MCF 10A (cell line): ENCODE data around the gene HOXB6. TPM values are rescaled to one million over a fixed set of nuclear protein-coding genes. Genes with fewer than 3 reads are reported as not detected.

Experiments used
- BruUV-seq: library from RNA; stranded (reverse); fragments of 400-500 nt; replicated peaks from 2 replicates; lab custom pipeline; 2021; lab: Mats Ljungman, UMichigan
- CTCF ChIA-PET: fragments of 300-600 bp; sonication (Branson Sonifier 250); formaldehyde crosslinking; extraction: SDS; loops from one replicate; lab custom pipeline; 2021; ENCODE audit warnings: antibody characterized with exemption, inconsistent platforms; lab: Yijun Ruan, JAX
- POLR2A ChIA-PET: fragments of 300-600, 350-650 bp; sonication (Branson Sonifier 250); formaldehyde crosslinking; extraction: SDS; loops from one replicate; lab custom pipeline; 2020; ENCODE audit warnings: antibody characterized with exemption, inconsistent platforms; lab: Yijun Ruan, JAX
- DNase-seq: peaks from one replicate; pipeline ENCODE4 v3.0.0-alpha.2; 2018; ENCODE audit not compliant: unreplicated experiment
- H3K27ac Mint-ChIP-seq: one replicate; pipeline ENCODE4 v1.8.0; 2022; ENCODE audit warnings: mild to moderate bottlenecking, low read depth, mixed read lengths; ENCODE audit not compliant: unreplicated experiment
- H3K27me3 Mint-ChIP-seq: one replicate; pipeline ENCODE4 v1.8.0; 2022; ENCODE audit warnings: mixed read lengths; ENCODE audit not compliant: insufficient read depth, unreplicated experiment
- H3K36me3 Mint-ChIP-seq: one replicate; pipeline ENCODE4 v1.8.0; 2022; ENCODE audit warnings: mild to moderate bottlenecking, moderate library complexity, mixed read lengths; ENCODE audit not compliant: insufficient read depth, unreplicated experiment
- H3K4me1 Mint-ChIP-seq: one replicate; pipeline ENCODE4 v1.8.0; 2022; ENCODE audit warnings: mixed read lengths; ENCODE audit not compliant: insufficient read depth, unreplicated experiment
- H3K4me3 Mint-ChIP-seq: one replicate; pipeline ENCODE4 v1.8.0; 2022; ENCODE audit warnings: mild to moderate bottlenecking, moderate library complexity, mixed read lengths; ENCODE audit not compliant: unreplicated experiment
- H3K9me3 Mint-ChIP-seq: one replicate; pipeline ENCODE4 v1.8.0; 2022; ENCODE audit warnings: mixed read lengths; ENCODE audit not compliant: unreplicated experiment
- CTCF ChIP-seq: fragments of 200-600 bp; IDR thresholded peaks from one replicate; pipeline ENCODE4 v1.8.0; 2022; ENCODE audit warnings: antibody characterized with exemption, mild to moderate bottlenecking; ENCODE audit not compliant: unreplicated experiment
- intact Hi-C: fragments of 100-400 bp; cut with micrococcal nuclease; formaldehyde crosslinking; loops from 2 replicates; pipeline ENCODE4 v1.14.1; 2022
- total RNA-seq: library from RNA; stranded (reverse); gene quantifications from 2 replicates; pipeline ENCODE4 v1.2.3, GENCODE V29; 2022

HOXB6 gene
- total RNA-seq, 1 experiment from 2014 or later, result not detected

- no peaks in the 10 kb centered on the region for H3K9me3 Mint-ChIP-seq
- no peak for TF ChIP-seq CTCF
- ChIA-PET POLR2A (no interaction called here), CTCF (interaction anchor here (0.6 to 1.7 kb wide), 7 partner anchors 20 to 242 kb away, joined by 3 to 4 read pairs (median 4); no protein-coding TSS in a partner anchor)
- no peaks in the 10 kb centered on the region for H3K36me3 Mint-ChIP-seq
- H3K4me1 Mint-ChIP-seq, result peaks cover 8% of the 10 kb centered on the region
- no peak overlapping the region for H3K27ac Mint-ChIP-seq
- DNase-seq, result no peak
- BruUV-seq, result no TSS peak
- intact Hi-C loops, result no loop called here
- peaks cover 99% of the 10 kb centered on the region for H3K27me3 Mint-ChIP-seq
- no peak overlapping the region for H3K4me3 Mint-ChIP-seq
Observed at GRCh38 chr17:48640858-48641180, 36.0 kb upstream of the HOXB6 start.

GRCh38 chr17:48639982-48640857, 35.4 kb upstream of the HOXB6 start:
- no peaks in the 10 kb centered on the region for H3K9me3 Mint-ChIP-seq

GRCh38 chr17:48639136-48639535, 34.4 kb upstream of the HOXB6 start:
- Mint-ChIP-seq H3K27ac (no peak overlapping the region), H3K27me3 (peaks cover 97% of the 10 kb centered on the region)
- intact Hi-C loops, result no loop called here

More at GRCh38 chr17:48639982-48640857, 35.4 kb upstream of the HOXB6 start:
- no peak for DNase-seq
- CTCF ChIA-PET, result interaction anchor here (0.6 to 1.7 kb wide), 10 partner anchors 19 to 677 kb away, joined by 3 to 5 read pairs (median 4); no protein-coding TSS in a partner anchor
- POLR2A ChIA-PET, result interaction anchor here (0.6 to 1.3 kb wide), 3 partner anchors 11 to 745 kb away, joined by 3 to 4 read pairs (median 3); no protein-coding TSS in a partner anchor
- Mint-ChIP-seq H3K4me3 (no peak overlapping the region), H3K36me3 (no peaks in the 10 kb centered on the region), H3K27me3 (peaks cover 99% of the 10 kb centered on the region), H3K4me1 (peaks cover 8% of the 10 kb centered on the region), H3K27ac (no peak overlapping the region)
- no peak for TF ChIP-seq CTCF
- intact Hi-C loops, result no loop called here
- no TSS peak for BruUV-seq

More at GRCh38 chr17:48639136-48639535, 34.4 kb upstream of the HOXB6 start:
- H3K4me3 Mint-ChIP-seq, result no peak overlapping the region
- peaks cover 8% of the 10 kb centered on the region for H3K4me1 Mint-ChIP-seq
- BruUV-seq, result no TSS peak
- no peaks in the 10 kb centered on the region for H3K36me3 Mint-ChIP-seq
- ChIA-PET CTCF (interaction anchor here (0.6 to 1.7 kb wide), 2 partner anchors 85 to 678 kb away, joined by 4 to 5 read pairs; no protein-coding TSS in a partner anchor), POLR2A (interaction anchor here (0.7 to 1.0 kb wide), 2 partner anchors 10 to 11 kb away, joined by 3 to 4 read pairs; no protein-coding TSS in a partner anchor)
- TF ChIP-seq CTCF, result no peak
- H3K9me3 Mint-ChIP-seq, result no peaks in the 10 kb centered on the region
- DNase-seq, result no peak
